H4 (cell line): ENCODE measurements around the gene FAM20A. TPM values are rescaled to one million over a fixed set of nuclear protein-coding genes. Genes with fewer than 3 reads are reported as not detected.
A peak's percentile ranks its signal among the peaks of the same experiment; 100 is the strongest.

Experiments used
- DNase-seq: peaks from one replicate; pipeline ENCODE4 v3.0.0-alpha.2; 2015; ENCODE audit warnings: low spot score
- total RNA-seq: library from RNA; depleted of rRNA; stranded (reverse); fragments of >200 nt; shearing (Covaris generic); gene quantifications from 2 replicates; pipeline ENCODE4 v1.2.3, GENCODE V29; 2014

FAM20A gene
- total RNA-seq, 1 experiment from 2014 or later: not detected

GRCh38 chr17:68610554-68610953, 9.4 kb upstream of the FAM20A start:
- DNase-seq: no peak

GRCh38 chr17:68608515-68609130, 7.5 kb upstream of the FAM20A start:
- no peak for DNase-seq

GRCh38 chr17:68606451-68607307, 5.5 kb upstream of the FAM20A start:
- no peak for DNase-seq

DNA sequence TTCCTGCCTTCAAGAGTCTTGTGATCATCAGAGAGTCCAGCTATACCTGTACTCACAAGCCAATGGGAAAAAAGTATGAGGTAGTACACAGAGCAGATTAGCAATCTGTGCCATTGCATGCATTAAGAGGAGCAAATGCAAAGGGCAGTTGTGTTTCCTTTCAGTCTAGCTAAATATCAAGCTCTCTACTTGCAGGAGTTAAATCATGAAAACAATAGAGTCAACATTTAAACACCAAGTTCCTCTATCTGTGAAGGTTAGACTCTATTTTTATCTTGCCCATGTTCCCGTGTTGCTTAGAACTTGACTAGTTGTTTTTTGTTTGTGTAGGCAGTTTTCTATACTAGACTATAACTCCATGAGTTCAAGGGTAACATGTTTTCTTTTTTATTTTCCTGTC, 4.7 kb upstream of the FAM20A start:
- DNase-seq: no peak

DNA sequence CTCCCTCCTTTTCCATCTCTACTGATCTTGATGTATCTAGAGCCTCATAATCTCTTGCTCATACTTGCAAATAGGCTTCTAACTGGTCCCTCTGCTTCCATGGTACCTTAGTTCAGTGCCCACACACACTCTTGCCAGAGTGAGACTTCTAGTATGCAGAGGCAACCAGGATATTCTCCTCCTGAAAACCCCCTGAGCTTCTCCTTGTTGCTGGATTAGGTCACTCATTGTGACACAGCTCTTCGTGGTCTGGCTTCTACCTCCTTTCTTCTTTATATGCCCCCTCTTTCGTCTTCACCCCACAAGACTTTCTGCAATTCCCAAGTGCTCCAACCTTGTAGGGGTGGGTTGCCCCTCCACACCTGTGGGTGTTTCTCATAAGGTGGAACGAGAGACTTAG, 2.5 kb upstream of the FAM20A start:
- DNase-seq: no peak

- DNase-seq: no peak
Measured at GRCh38 chr17:68603027-68603426, 1.9 kb upstream of the FAM20A start.

DNA sequence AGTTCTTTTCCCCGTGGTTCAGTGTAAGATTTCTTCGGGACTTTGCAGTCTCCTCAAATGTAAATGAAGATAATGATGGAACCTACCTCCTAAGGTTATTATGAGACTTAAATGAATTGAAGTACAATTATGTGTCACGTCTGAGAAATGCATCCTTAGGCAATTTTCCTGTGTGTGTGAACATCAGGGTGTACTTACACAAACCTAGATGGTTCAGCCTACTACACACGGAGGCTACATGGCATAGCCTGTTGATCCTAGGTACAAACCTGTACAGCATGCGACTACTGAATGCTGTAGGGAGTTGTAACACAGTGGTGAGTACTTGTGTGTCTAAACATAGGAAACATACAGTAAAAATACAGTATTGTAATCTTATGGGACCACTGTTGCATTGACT, 1.1 kb upstream of the FAM20A start:
- DNase-seq: no peak

DNA sequence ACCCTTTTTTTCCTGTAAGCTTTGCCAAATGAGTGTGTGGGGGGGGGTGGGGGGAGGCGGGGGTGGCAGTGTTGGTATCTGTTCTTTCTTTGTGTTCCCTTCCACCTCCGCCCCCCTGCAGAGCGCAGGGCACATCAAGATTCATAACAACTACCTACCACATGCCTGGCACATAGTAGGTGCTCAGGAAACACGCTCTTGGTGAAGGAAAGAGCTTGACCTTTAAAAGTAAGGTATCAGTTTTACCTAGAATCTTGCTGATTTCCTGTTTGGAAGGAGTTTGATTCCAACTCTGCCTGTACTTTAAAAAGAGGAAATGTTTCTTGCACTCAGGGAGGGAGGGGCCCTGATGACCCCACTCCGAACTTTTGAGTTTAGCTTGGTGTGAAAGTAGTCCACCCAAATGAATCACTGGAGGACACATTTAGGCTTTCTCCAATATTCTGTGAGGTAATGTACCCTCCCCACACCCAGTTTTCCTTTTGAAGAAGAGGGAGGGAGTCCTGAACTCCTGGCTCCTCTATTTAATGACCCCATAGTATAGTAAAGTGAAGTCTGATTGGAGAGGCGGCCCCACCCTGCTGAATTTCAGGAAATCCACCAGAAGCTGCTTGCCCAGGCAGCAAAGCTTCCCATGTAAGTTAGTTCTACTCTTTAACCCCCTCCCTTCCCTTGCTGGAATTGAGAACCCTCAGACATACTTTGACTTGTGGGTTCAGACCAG, 560 bp upstream of the FAM20A start:
- no peak for DNase-seq

DNA sequence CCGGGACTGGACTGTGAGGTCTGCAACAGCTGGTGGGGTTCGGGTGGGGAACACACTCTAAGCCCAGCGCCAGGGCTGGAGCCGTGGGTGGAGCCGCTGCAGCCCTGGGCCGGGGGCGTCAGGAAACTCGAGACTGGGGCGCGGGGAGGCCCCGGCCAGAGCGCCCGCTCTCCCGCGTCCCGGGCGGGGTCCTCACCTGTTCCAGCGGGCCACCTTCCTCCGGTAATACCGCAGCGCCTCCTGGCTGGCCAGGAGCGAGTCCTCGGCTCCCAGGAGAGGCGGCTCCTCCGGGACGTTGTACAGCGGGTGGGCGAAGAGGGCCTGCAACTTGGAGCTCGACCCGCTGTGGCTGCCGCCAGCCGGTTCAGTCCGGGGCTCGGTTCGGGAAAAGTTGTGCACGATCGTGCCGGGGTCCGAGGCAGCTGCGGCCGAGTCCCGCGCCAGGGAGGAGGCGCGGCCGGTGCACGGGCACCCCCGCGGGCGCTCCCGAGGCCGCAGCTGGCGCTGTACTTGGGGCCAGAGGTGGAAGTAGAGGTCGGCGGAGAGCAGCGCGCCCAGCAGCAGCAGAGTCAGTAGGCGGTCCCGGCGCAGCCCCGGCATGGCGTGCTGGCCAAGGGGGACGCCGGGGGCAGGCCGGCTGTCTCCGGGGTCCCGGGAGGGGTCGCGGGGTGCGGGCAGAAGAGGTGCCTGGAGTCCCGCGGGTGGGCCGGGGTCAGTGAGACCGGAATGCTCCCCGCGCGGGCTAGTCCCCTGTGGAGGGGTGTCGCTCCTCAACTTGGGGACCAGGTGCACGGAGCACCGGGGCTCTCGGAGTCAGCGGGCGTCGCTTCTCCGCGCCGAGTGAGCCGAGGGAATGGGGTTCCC, 868 bp downstream of the FAM20A start:
- no peak for DNase-seq

DNA sequence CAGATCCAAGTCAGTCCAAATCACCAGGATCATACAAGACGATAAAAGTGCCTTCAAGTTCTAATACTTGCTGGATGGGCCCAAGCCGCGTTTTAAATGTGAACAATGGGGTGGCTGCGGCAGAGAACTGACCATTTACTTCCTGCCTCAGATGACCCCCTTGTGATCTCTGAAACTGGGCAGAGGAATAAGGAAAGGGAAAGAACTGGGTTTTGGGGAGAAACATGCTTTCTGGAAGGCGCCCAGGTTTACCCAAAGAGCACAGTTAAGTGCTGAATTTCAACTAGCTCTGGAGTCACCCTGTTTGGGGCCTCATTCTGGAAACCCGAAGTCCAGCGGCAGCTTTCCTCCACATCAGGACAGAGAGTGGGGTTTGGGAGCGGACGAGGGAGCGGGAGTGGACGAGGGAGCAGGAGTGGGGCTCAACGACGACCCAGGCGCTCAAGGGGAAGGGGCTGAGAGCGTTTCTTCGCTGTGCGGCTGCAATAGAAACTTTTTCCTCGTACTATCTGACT, 1.6 kb downstream of the FAM20A start:
- no peak for DNase-seq

DNA sequence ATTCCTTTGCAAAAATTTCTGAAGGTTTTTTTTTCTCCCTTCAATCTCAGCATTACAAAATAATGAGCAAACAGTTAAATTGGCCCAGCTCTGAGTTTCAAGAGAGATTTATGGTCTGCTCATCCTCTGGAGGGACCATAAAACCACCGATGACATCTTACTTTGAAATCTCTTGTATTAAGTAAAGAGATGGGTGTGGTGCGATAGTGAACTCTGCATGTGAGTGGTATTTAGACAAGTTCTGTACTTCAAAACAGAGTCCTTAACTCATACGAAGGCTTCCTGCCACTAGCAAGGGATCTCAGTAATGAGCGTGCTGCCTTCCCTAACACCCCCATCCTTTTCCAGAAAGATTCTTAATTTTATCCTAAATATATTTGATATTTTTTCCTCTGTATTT, 2.1 kb downstream of the FAM20A start:
- DNase-seq: no peak

DNA sequence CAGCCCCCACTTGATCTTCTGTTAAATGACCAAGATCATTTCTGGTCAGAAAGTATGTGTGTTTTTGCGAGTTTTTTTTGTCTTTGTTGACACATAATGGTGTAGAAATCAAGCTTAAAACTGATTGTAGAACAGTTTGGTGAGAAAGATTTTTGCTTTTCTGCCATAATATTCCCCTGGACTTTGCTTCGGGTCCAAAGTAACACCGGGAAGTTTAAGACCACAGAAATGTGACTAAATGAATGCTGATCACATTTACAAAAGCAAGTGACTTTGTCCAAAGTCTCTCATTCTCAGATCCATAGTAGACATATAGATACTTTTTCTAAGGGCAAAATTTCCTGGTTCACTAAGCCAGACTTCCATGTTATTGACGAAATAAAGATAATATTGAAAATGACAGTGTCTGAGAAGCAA, 2.6 kb downstream of the FAM20A start:
- DNase-seq: no peak

- DNase-seq: no peak
Measured at GRCh38 chr17:68598074-68598473, 3.1 kb downstream of the FAM20A start.

DNA sequence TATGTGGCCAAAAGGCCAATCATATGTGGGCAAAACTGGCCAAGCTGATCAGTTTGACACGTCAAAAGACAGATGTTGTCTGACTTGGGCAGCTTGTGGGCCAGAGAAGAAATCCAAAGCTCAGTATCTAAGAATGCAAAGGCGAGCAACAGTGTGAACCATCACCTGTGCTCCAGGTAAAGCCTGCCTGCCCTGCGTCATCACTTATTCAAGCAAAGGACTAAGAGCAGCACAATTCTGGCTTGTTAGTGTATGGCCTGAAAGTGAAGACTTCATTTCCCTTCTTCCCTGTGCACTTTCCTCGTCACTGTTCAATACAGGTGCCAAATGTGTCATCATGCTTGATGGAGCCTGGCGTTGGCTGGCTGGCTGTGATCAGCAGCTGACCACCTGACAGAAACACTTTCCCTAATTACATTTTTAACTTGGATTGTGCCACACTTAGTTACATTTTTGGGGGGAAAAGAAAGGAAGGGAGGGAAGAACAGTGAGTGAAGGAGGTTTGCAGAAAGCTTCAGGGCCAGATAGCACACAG, 4.7 kb downstream of the FAM20A start:
- DNase-seq: no peak

DNA sequence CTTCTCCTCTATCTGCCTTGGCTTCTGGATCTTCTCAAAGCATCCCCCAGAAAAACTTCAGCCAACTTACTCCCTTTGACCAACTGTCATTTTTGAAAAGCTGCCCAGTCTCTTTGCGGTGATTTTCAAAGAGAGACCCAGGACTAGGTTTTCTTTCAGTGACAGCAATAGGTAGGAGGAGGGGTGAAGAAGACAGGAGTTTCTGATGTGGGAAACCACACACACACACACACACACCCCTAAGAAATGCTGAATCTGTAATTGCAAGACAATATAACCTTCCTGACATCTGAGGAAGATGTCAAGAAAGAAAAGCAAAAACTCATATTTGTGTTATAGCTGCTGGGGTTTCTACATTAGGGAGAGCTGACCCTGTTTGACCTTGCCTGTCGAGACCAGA, 5.2 kb downstream of the FAM20A start:
- no peak for DNase-seq

- peak; percentile 35 for DNase-seq
Measured at GRCh38 chr17:68595496-68595895, 5.7 kb downstream of the FAM20A start.

DNA sequence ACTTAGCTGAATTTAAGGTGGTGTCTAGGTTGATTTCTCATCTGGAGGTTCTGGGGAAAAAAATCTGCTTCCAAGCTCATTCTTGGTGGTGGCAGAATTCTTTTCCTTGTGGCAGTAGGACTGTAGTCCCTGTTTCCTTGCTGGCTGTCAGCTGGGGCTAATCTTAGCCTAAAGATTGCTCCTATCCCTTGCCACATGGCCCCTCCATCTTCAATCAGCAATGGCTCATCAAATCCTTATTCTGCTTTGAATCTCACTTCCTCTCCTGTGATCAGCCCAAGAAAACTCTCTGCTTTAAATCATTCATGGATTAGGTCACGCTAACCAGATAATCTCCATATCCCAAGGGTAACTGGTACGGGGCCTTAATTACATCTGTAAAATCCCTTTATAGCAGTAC, 6.6 kb downstream of the FAM20A start:
- no peak for DNase-seq

- no peak for DNase-seq
Measured at GRCh38 chr17:68592682-68593641, 8.2 kb downstream of the FAM20A start.

DNA sequence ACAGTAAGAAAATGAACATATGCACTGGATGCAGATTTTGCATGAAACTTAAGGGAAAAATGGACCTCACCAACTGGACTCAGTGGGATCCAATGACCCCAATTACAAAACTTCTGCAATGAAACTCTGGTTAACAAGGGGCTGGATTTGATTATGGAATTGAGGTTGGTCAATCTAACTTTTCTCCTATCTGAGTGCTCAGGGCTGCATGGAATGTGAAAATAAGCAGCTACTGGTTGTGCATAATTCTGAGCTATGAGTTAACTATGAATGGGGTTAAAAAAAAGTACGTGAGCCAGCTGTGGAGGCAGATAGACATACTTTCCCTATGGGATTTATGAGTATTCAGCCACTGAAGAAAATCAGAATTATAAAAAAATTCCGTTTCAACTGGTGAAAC, 9.2 kb downstream of the FAM20A start:
- no peak for DNase-seq

- DNase-seq: no peak
Measured at GRCh38 chr17:68591583-68591982, 9.6 kb downstream of the FAM20A start.
